GM13976 (cell line): ENCODE results near the gene CYP2C8.
"Not testable (repeated sequence)": the region's sequence is repeated elsewhere in the genome, so short reads cannot be mapped to it uniquely, and the experiment has no call there.

Experiments
- DNase-seq: peaks from one replicate; pipeline ENCODE4 v3.0.0; 2012; ENCODE audit warnings: low spot score
- in situ Hi-C: fragments of 300-500 bp; cut with MboI; formaldehyde crosslinking; loops from one replicate; pipeline ENCODE4 v1.12.0; 2022; ENCODE audit warnings: low sequenced_read_pairs, mixed read lengths, inconsistent platforms; ENCODE audit not compliant: unreplicated experiment
- TF ChIP-seq, protein P1 (sequence below): IDR thresholded peaks from 2 replicates; pipeline ENCODE4 v1.5.1; 2012; ENCODE audit warnings: borderline replicate concordance, mild to moderate bottlenecking; ENCODE audit not compliant: insufficient read depth; ENCODE audit errors: extremely low read depth, missing control alignments, control extremely low read depth

CYP2C8 gene

DNA sequence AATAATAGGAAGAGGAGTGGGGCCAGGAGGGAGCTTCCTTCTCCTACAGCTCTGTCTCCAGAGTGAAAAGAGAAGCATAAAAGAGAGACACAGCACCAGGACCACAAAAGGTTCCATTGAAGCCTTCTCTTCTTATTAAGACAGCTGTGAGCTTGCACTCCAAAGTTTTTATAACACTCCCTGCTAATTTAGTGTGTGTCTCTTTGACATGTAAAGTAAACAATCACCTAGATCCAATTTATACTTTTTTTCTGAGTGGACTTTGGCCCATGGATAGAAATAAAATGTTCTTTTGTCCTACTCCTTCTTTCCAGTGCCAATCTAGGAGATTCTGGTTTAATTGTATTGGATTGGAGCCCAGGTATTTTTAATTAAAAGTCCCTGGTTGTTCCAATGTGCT is at the start of gene CYP2C8:
Gene CYP2C8 (minus strand): TSS at position 212 of the 400 bp plus-strand sequence. CDS start 95 bp downstream, at position 117.
- TF ChIP-seq, protein P1, sequence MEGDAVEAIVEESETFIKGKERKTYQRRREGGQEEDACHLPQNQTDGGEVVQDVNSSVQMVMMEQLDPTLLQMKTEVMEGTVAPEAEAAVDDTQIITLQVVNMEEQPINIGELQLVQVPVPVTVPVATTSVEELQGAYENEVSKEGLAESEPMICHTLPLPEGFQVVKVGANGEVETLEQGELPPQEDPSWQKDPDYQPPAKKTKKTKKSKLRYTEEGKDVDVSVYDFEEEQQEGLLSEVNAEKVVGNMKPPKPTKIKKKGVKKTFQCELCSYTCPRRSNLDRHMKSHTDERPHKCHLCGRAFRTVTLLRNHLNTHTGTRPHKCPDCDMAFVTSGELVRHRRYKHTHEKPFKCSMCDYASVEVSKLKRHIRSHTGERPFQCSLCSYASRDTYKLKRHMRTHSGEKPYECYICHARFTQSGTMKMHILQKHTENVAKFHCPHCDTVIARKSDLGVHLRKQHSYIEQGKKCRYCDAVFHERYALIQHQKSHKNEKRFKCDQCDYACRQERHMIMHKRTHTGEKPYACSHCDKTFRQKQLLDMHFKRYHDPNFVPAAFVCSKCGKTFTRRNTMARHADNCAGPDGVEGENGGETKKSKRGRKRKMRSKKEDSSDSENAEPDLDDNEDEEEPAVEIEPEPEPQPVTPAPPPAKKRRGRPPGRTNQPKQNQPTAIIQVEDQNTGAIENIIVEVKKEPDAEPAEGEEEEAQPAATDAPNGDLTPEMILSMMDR = no peak
- in situ Hi-C loops = no loop called here
- DNase-seq = no peak

DNA sequence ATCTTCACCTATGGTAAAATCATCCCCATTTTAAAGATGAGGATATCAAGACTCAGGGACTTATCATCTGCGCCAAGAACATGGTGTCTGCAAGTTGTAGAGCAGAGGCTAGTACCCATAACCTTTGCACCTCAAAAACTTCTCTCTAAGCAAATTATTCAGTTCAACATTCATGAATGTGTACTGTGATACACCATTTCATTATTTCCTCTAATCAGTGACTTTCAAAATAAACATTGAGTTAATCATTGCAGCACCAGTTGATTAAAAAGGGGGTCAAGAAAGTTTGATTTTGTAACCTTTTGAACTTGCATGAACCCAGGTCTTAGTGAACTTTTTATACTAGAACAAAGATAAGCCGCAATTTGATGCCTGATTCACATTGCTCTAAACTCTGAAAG is 47.6 kb upstream of the CYP2C8 start:
- no peak for DNase-seq

DNA sequence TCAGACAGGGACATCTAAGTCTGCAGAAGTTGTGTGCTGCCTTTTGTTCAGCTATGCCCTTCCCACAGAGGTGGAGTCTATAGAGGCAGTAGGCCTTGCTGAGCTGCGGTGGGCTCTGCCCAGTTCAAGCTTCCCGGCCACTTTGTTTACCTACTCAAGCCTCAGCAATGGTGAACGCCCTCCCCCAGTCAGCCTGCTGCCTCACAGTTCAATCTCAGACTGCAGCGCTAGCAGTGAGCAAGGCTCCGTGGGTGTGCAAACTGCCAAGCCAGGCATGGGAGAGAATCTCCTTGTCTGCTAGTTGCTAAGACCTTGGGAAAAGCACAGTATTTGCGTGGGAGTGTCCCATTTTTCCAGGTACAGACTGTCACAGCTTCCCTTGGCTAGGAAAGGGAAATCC is 41.5 kb upstream of the CYP2C8 start:
- in situ Hi-C loops = not testable (repeated sequence)

More for the DNA sequence above, 47.6 kb upstream of the CYP2C8 start:
- in situ Hi-C loops = no loop called here
- TF ChIP-seq, protein P1 = no peak

DNA sequence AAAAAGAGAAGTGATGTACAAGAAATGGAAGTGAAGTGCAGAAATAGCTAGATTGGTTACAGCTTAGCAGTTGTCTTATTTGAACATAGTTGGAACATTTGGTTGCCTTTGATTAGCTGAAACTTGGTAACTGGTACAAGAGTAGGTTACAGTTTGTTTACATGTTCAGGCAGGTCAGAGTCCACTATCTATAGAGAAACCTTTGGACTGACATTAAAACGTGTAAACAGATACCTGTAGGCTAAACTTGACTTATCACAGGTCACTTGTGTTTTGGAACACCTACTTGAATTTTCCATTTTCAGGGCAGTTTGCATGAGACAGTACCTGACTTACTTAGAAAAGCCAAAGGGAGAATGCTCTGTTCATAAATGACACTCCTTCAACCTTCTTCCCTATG is 28.5 kb upstream of the CYP2C8 start:
- no peak for DNase-seq
- in situ Hi-C loops = no loop called here
- TF ChIP-seq, protein P1 = no peak

More for the DNA sequence above, 41.5 kb upstream of the CYP2C8 start:
- not testable (repeated sequence) for DNase-seq

DNA sequence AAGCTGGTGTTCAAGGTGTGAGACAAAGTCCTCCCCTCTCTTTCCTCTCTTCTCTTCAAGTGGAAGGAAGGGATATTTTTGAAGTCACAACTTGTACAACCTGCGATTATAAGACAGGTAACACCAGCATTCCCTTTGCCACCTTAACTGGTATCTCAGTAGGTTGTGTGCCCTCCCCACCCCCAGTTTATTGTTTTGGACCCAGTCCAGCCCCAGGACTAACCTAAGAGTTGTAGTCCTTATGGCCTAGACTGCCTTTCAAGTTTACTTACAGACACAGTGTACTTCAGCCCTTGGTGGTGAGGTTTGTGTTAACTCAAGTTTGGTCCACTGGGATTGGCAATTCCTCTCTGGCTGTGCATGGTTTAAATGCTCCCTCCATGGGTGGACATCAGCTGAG is 26.8 kb upstream of the CYP2C8 start:
- TF ChIP-seq, protein P1 = no peak
- in situ Hi-C loops = no loop called here
- DNase-seq = no peak

DNA sequence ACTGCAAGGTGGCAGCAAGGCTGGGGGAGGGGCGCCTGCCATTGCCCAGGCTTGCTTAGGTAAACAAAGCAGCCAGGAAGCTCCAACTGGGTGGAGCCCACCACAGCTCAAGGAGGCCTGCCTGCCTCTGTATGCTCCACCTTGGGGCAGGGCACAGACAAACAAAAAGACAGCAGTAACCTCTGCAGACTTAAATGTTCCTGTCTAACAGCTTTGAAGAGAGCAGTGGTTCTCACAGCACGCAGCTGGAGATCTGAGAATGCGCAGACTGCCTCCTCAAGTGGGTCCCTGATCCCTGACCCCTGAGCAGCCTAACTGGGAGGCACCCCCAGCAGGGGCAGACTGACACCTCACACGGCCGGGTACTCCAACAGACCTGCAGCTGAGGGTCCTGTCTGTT is 10.3 kb upstream of the CYP2C8 start:
- in situ Hi-C loops, DNase-seq: not testable (repeated sequence)

- in situ Hi-C loops = no loop called here
- TF ChIP-seq, protein P1 = no peak
- DNase-seq = no peak
Measured at GRCh38 chr10:95077556-95077955, 8.3 kb upstream of the CYP2C8 start.

- TF ChIP-seq, protein P1 = no peak
- in situ Hi-C loops = no loop called here
- no peak for DNase-seq
Measured at GRCh38 chr10:95071107-95071660, 1.9 kb upstream of the CYP2C8 start.

DNA sequence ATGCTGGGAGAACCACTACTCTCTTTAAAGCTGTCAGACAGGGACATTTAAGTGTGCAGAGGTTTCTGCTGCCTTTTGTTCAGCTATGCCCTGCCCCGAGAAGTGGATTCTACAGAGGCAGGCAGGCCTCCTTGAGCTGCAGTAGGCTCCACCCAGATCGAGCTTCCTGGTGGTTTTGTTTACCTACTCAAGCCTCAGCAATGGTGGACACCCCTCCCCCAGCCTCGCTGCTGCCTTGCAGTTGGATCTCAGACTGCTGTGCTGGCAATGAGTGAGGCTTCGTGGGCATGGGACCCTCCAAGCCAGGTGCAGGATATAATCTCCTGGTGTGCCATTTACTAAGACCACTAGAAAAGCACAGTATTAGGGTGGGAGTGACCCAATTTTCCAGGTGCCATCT is 5.2 kb downstream of the CYP2C8 start:
- in situ Hi-C loops, DNase-seq: not testable (repeated sequence)
